Adipocyte (in vitro differentiated cells): Measurements from ENCODE around the gene RPL10A.
"Not testable (repeated sequence)": the region's sequence is repeated elsewhere in the genome, so short reads cannot be mapped to it uniquely, and the experiment has no call there.

Source experiments
- DNase-seq: peaks from one replicate; pipeline ENCODE4 v3.0.0-alpha.2; 2015; ENCODE audit warnings: low read depth
- H3K27me3 ChIP-seq: replicated peaks from 2 replicates; pipeline ENCODE4 v1.7.0; 2013; ENCODE audit warnings: mild to moderate bottlenecking, low read length, moderate library complexity; ENCODE audit not compliant: control insufficient read depth, insufficient read depth
- H3K36me3 ChIP-seq: 2 replicates; pipeline ENCODE4 v1.7.0; 2013; ENCODE audit warnings: low read length, mild to moderate bottlenecking, moderate library complexity; ENCODE audit not compliant: control insufficient read depth, insufficient read depth, severe bottlenecking
- H3K4me1 ChIP-seq: 2 replicates; pipeline ENCODE4 v1.7.0; 2013; ENCODE audit warnings: mild to moderate bottlenecking, low read length, moderate library complexity; ENCODE audit not compliant: control insufficient read depth, insufficient read depth
- H3K4me3 ChIP-seq: 2 replicates; pipeline ENCODE4 v1.7.0; 2013; ENCODE audit warnings: mild to moderate bottlenecking, low read length, moderate library complexity
- H3K9ac ChIP-seq: 2 replicates; pipeline ENCODE4 v1.7.0; 2013; ENCODE audit warnings: mild to moderate bottlenecking, low read length, moderate library complexity
- H3K9me3 ChIP-seq: 2 replicates; pipeline ENCODE4 v1.7.0; 2013; ENCODE audit warnings: mild to moderate bottlenecking, low read length, moderate library complexity; ENCODE audit not compliant: control insufficient read depth

The RPL10A gene

GRCh38 chr6:35435074-35435837, 32.9 kb upstream of the RPL10A start:
- DNase-seq, result no peak
- Histone ChIP-seq H3K36me3 (no peaks in the 10 kb centered on the region), H3K27me3 (no peaks in the 10 kb centered on the region), H3K9me3 (no peaks in the 10 kb centered on the region), H3K4me3 (no peak overlapping the region), H3K4me1 (peaks cover 13% of the 10 kb centered on the region), H3K9ac (no peak overlapping the region)

- Histone ChIP-seq H3K9ac (no peak overlapping the region), H3K36me3 (no peaks in the 10 kb centered on the region), H3K27me3 (no peaks in the 10 kb centered on the region), H3K9me3 (no peaks in the 10 kb centered on the region), H3K4me1 (peaks cover 13% of the 10 kb centered on the region), H3K4me3 (no peak overlapping the region)
- DNase-seq, result no peak
Observed at GRCh38 chr6:35436071-35436857, 31.9 kb upstream of the RPL10A start.

DNA sequence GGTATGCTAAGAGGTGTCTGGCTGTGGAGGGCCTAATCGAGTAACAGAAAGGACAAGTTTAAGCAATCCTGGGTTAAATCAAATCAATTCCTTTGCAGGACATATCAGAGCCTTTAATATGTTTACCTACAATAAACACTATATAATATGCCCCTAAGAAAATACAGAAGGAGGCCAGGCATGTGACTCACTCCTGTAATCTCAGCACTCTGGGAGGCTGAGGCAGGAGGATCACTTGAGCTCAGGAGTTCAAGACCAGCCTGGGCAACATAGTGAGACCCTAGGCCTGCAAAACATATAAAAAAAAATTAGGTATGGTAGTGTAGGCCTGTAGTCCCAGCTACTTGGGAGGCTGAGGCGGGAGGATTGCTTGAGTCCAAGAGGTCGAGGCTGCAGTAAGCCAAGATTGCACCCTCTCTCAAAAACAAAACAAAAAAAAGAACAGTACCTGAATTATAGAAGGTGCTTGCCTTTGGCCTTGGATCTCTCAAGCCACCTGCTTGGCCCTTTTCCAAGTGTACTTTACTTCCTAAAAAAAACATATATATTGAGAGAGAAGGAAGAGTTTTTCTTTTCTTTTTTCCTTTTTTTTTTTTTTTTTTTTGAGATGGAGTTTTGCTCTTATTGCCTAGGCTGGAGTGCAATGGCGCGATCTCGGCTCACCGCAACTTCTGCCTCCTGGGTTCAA, 29.7 kb upstream of the RPL10A start:
- not testable (repeated sequence) for H3K9ac ChIP-seq, H3K4me1 ChIP-seq, H3K27me3 ChIP-seq, DNase-seq, H3K36me3 ChIP-seq, H3K9me3 ChIP-seq, H3K4me3 ChIP-seq

GRCh38 chr6:35439308-35439707, 28.9 kb upstream of the RPL10A start:
- Histone ChIP-seq H3K9me3 (no peaks in the 10 kb centered on the region), H3K4me1 (peaks cover 10% of the 10 kb centered on the region)
- no peak for DNase-seq

GRCh38 chr6:35441205-35441604, 27.0 kb upstream of the RPL10A start:
- Histone ChIP-seq H3K9ac (no peak overlapping the region), H3K9me3 (no peaks in the 10 kb centered on the region), H3K4me3 (no peak overlapping the region), H3K27me3 (no peaks in the 10 kb centered on the region), H3K36me3 (no peaks in the 10 kb centered on the region), H3K4me1 (no peaks in the 10 kb centered on the region)
- DNase-seq, result no peak

More at GRCh38 chr6:35439308-35439707, 28.9 kb upstream of the RPL10A start:
- no peaks in the 10 kb centered on the region for H3K27me3 ChIP-seq
- H3K4me3 ChIP-seq, result no peak overlapping the region
- no peak overlapping the region for H3K9ac ChIP-seq
- no peaks in the 10 kb centered on the region for H3K36me3 ChIP-seq

DNA sequence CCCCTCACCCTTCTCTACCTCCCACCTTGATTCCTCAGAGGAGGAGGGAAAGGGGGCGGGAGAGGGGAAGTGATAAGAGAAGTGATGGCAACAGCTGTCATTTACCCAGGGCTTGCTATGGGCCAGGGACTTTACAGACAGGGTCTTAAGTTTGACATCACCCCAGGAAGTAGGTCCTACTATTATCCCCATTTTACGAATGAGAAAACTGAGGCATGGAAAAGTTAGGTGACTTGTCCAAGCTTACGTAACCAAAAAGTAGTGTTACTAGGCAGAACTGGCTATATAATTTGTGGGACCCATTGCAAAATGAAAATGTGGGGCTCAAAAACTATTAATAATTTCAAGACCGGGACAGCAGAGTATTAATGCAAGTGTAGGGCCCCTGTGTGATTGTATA, 26.6 kb upstream of the RPL10A start:
- Histone ChIP-seq H3K4me1 (no peaks in the 10 kb centered on the region), H3K9ac (no peak overlapping the region), H3K9me3 (no peaks in the 10 kb centered on the region), H3K4me3 (no peak overlapping the region), H3K27me3 (no peaks in the 10 kb centered on the region), H3K36me3 (no peaks in the 10 kb centered on the region)
- DNase-seq, result no peak

GRCh38 chr6:35442693-35443092, 25.5 kb upstream of the RPL10A start:
- H3K4me3 ChIP-seq, result no peak overlapping the region
- H3K36me3 ChIP-seq, result no peaks in the 10 kb centered on the region
- DNase-seq, result no peak
- H3K9me3 ChIP-seq, result no peaks in the 10 kb centered on the region
- H3K27me3 ChIP-seq, result no peaks in the 10 kb centered on the region
- no peak overlapping the region for H3K9ac ChIP-seq
- no peaks in the 10 kb centered on the region for H3K4me1 ChIP-seq

DNA sequence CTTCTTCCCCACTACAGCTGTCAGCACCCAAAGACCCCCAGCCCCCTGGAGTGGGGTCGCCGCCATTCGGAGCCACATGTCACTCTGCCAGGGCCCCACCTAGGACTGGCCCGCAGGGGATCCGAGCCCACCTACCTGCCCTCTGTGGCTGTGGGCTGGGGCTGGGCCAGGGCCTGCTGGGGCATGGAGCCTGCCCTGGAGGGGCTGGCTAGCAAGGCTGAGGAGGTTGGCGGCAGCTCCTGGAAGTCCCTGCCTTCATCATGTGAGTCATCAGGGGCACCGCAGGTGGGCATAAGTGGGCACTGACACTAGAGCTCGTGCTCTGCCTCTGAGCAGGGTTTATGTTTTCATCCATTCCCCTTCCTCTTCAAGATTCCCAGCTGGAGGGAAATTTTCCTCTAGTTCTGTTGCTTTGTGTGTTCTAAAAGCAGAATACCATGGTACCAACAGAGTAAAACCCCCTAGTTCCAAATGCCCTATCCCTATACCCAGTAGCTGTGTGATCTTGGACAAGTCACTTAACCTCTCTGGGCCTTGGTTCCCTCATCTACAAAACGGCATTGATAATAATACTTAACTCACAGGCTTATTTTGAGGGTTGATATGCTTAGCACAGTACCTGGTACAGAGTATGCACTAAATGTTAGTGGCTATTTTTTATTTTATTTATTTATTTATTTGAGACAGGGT, 24.7 kb upstream of the RPL10A start:
- Histone ChIP-seq H3K27me3 (no peaks in the 10 kb centered on the region), H3K9me3 (no peaks in the 10 kb centered on the region), H3K4me3 (no peak overlapping the region), H3K4me1 (no peaks in the 10 kb centered on the region), H3K36me3 (no peaks in the 10 kb centered on the region), H3K9ac (no peak overlapping the region)
- DNase-seq, result no peak

DNA sequence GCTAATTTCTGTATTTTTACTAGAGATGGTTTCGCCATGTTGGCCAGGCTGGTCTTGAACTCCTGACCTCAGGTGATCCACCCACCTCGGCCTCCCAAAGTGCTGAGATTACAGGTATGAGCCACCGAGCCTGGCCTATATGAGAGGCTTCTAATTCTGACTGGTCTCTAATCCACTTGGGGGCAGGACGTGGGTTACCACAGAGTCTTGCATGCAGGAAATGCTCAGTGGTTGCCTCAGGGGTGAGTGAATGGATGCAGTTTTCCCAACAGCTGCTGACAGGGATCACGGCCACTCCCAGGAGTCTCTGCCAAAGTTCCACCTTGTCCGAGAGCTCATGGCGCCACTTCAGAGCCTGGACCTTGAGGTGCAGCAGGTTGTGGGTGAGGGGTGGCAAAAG, 22.5 kb upstream of the RPL10A start:
- no peaks in the 10 kb centered on the region for H3K36me3 ChIP-seq

GRCh38 chr6:35448191-35448590, 20.0 kb upstream of the RPL10A start:
- no peak overlapping the region for H3K9ac ChIP-seq
- no peaks in the 10 kb centered on the region for H3K9me3 ChIP-seq
- H3K4me3 ChIP-seq, result no peak overlapping the region
- no peak for DNase-seq
- no peaks in the 10 kb centered on the region for H3K36me3 ChIP-seq
- no peaks in the 10 kb centered on the region for H3K27me3 ChIP-seq
- peaks cover 10% of the 10 kb centered on the region for H3K4me1 ChIP-seq

More for the DNA sequence above, 22.5 kb upstream of the RPL10A start:
- H3K4me1 ChIP-seq, result no peaks in the 10 kb centered on the region
- H3K4me3 ChIP-seq, result no peak overlapping the region
- no peaks in the 10 kb centered on the region for H3K9me3 ChIP-seq
- H3K9ac ChIP-seq, result no peak overlapping the region
- no peaks in the 10 kb centered on the region for H3K27me3 ChIP-seq
- no peak for DNase-seq
